NCI-H2029 treated with DMSO at 0.1 percent for 48 hours (cell line): Measurements from ENCODE around the gene TAOK2.
"Not testable (repeated sequence)": the region's sequence is repeated elsewhere in the genome, so short reads cannot be mapped to it uniquely, and the experiment has no call there.

Source experiments
- DNase-seq: peaks from one replicate; lab custom pipeline; 2025; lab: John Stamatoyannopoulos, UW

TAOK2 gene

GRCh38 chr16:29973384-29974246 is at the start of gene TAOK2:
TAOK2 (plus strand) TSS chr16:29973868; CDS start chr16:29977773, 3,905 bp downstream.
- DNase-seq: peak; percentile 91

- DNase-seq: no peak
These were observed 48.4 kb upstream of the TAOK2 start for GRCh38 chr16:29925105-29925756.

GRCh38 chr16:29925781-29926710 is 47.6 kb upstream of the TAOK2 start, which contains the start of gene KCTD13:
KCTD13 (minus strand) TSS chr16:29926226; CDS start chr16:29926033, 193 bp downstream.
- peak; percentile 52 for DNase-seq

- no peak for DNase-seq
These were observed 47.0 kb upstream of the TAOK2 start for GRCh38 chr16:29926711-29927052.

GRCh38 chr16:29927070-29927905 is 46.4 kb upstream of the TAOK2 start:
- no peak for DNase-seq

- DNase-seq: not testable (repeated sequence)
These were observed 41.9 kb upstream of the TAOK2 start for GRCh38 chr16:29931750-29932149.

- no peak for DNase-seq
These were observed 33.0 kb upstream of the TAOK2 start for GRCh38 chr16:29940656-29941055.

- no peak for DNase-seq
These were observed 29.5 kb upstream of the TAOK2 start for GRCh38 chr16:29943846-29944799.

- no peak for DNase-seq
These were observed 25.8 kb upstream of the TAOK2 start for GRCh38 chr16:29947897-29948296.

- no peak for DNase-seq
These were observed 22.7 kb upstream of the TAOK2 start for GRCh38 chr16:29950806-29951461.

- no peak for DNase-seq
These were observed 21.9 kb upstream of the TAOK2 start for GRCh38 chr16:29951625-29952365.

GRCh38 chr16:29958756-29959155 is 14.9 kb upstream of the TAOK2 start:
- no peak for DNase-seq

GRCh38 chr16:29959293-29959692 is 14.4 kb upstream of the TAOK2 start:
- no peak for DNase-seq

- not testable (repeated sequence) for DNase-seq
These were observed 13.8 kb upstream of the TAOK2 start for GRCh38 chr16:29959821-29960220.

GRCh38 chr16:29961127-29961478 is 12.6 kb upstream of the TAOK2 start:
- DNase-seq: no peak

- peak; percentile 68 for DNase-seq
These were observed 12.0 kb upstream of the TAOK2 start, which contains the start of gene TMEM219 for GRCh38 chr16:29961479-29962343. TMEM219 (plus strand) TSS chr16:29962079; CDS start chr16:29963144, 1,065 bp downstream.

- DNase-seq: no peak
These were observed 11.2 kb upstream of the TAOK2 start for GRCh38 chr16:29962344-29962994.
